ENCODE data around the gene ALPK1.

GRCh38 chr4:112370466-112370865 lies 73.3 kb downstream of the ALPK1 start:
- TF ChIP-seq CTCF (IDR thresholded peaks at IDR 0.05) (no peak), POLR2AphosphoS5 (IDR thresholded peaks at IDR 0.05) (no peak)

Measured in prostate gland (tissue), 2 donors.